Fibroblast of the aortic adventitia (primary cell): ENCODE data around the gene ALPG. TPM values are rescaled to one million over a fixed set of nuclear protein-coding genes. Genes with fewer than 3 reads are reported as not detected.
"Not testable (repeated sequence)": the region's sequence is repeated elsewhere in the genome, so short reads cannot be mapped to it uniquely, and the experiment has no call there.

Experiments
- DNase-seq: peaks from one replicate; pipeline ENCODE4 v3.0.0-alpha.2; 2010; ENCODE audit warnings: low read depth
- H3K4me3 ChIP-seq: 2 replicates; pipeline ENCODE4 v1.5.1; 2011; ENCODE audit warnings: low read depth, mild to moderate bottlenecking, control low read depth, low read length, moderate library complexity
- CTCF ChIP-seq: IDR thresholded peaks from 2 replicates; pipeline ENCODE4 v1.5.1; 2011; ENCODE audit warnings: mild to moderate bottlenecking, low read length, control low read depth, inconsistent platforms; ENCODE audit not compliant: insufficient read depth
- total RNA-seq: library from RNA; depleted of rRNA; stranded (reverse); fragments of >200 nt; gene quantifications from 2 replicates; pipeline ENCODE4 v1.2.3, GENCODE V29; 2012; ENCODE audit warnings: low replicate concordance

The ALPG gene
- total RNA-seq, 1 donor, result not detected

- no peak overlapping the region for H3K4me3 ChIP-seq
- no peak for DNase-seq
- no peak for TF ChIP-seq CTCF
Measured at GRCh38 chr2:232402518-232402917, 4.1 kb upstream of the ALPG start.

GRCh38 chr2:232405943-232406510 is 617 bp upstream of the ALPG start:
- H3K4me3 ChIP-seq, result no peak overlapping the region
- no peak for TF ChIP-seq CTCF
- DNase-seq, result no peak

- not testable (repeated sequence) for H3K4me3 ChIP-seq, DNase-seq
Measured at GRCh38 chr2:232407428-232408150, 945 bp downstream of the ALPG start.

- H3K4me3 ChIP-seq, DNase-seq: not testable (repeated sequence)
Measured at GRCh38 chr2:232408269-232408668, 1.6 kb downstream of the ALPG start.

- DNase-seq, H3K4me3 ChIP-seq: not testable (repeated sequence)
Measured at GRCh38 chr2:232409617-232410016, 3.0 kb downstream of the ALPG start.

GRCh38 chr2:232410238-232410900 is 3.7 kb downstream of the ALPG start:
- no peak overlapping the region for H3K4me3 ChIP-seq
- DNase-seq, result no peak
- TF ChIP-seq CTCF, result no peak

GRCh38 chr2:232411901-232412629 is 5.4 kb downstream of the ALPG start:
- no peak for DNase-seq

More at GRCh38 chr2:232411901-232412629, 5.4 kb downstream of the ALPG start:
- no peak for TF ChIP-seq CTCF
- no peak overlapping the region for H3K4me3 ChIP-seq
